Smooth muscle cell (in vitro differentiated cells): ENCODE results near the gene SLC8B1. TPM values are rescaled to one million over a fixed set of nuclear protein-coding genes. Genes with fewer than 3 reads are reported as not detected.
A peak's percentile ranks its signal among the peaks of the same experiment; 100 is the strongest.

Experiments
- DNase-seq: peaks from one replicate; lab custom pipeline; 2025; ENCODE audit not compliant: unreplicated experiment; lab: John Stamatoyannopoulos, UW
- H2AFZ ChIP-seq: fragments of 200-600 bp; sonication (generic); 2 replicates; pipeline ENCODE4 v1.6.0; 2016; ENCODE audit warnings: antibody characterized with exemption, low read depth, mild to moderate bottlenecking
- H3F3A ChIP-seq: fragments of 200-600 bp; sonication (generic); 2 replicates; pipeline ENCODE4 v1.6.0; 2017; ENCODE audit warnings: antibody characterized with exemption, low read depth
- H3K27ac ChIP-seq: fragments of 200-600 bp; sonication (generic); 2 replicates; pipeline ENCODE4 v1.5.1; 2016; ENCODE audit warnings: low read depth, mild to moderate bottlenecking
- H3K27me3 ChIP-seq: fragments of 200-600 bp; sonication (generic); 2 replicates; pipeline ENCODE4 v1.6.1; 2016; ENCODE audit warnings: low read depth, mild to moderate bottlenecking
- H3K36me3 ChIP-seq: fragments of 200-600 bp; sonication (generic); 2 replicates; pipeline ENCODE4 v1.5.1; 2016; ENCODE audit warnings: low read depth
- H3K4me1 ChIP-seq: fragments of 200-600 bp; sonication (generic); 2 replicates; pipeline ENCODE4 v1.5.1; 2016; ENCODE audit warnings: low read depth
- H3K4me2 ChIP-seq: fragments of 200-600 bp; sonication (generic); 2 replicates; pipeline ENCODE4 v1.6.0; 2016; ENCODE audit warnings: mild to moderate bottlenecking
- H3K4me3 ChIP-seq: fragments of 200-600 bp; sonication (generic); 2 replicates; pipeline ENCODE4 v1.5.1; 2016; ENCODE audit warnings: mild to moderate bottlenecking
- H3K79me2 ChIP-seq: fragments of 200-600 bp; sonication (generic); 2 replicates; pipeline ENCODE4 v1.6.0; 2016; ENCODE audit warnings: low read depth, mild to moderate bottlenecking
- H3K9ac ChIP-seq: fragments of 200-600 bp; sonication (generic); 2 replicates; pipeline ENCODE4 v1.6.0; 2016; ENCODE audit warnings: low read depth
- H3K9me3 ChIP-seq: fragments of 200-600 bp; sonication (generic); replicated peaks from 2 replicates; pipeline ENCODE4 v1.5.1; 2016; ENCODE audit warnings: low read depth
- H4K20me1 ChIP-seq: fragments of 200-600 bp; sonication (generic); 2 replicates; pipeline ENCODE4 v1.6.0; 2016; ENCODE audit warnings: low read depth
- WGBS: methylation state at CpG from one replicate; pipeline ENCODE4 v1.1.7; 2016; ENCODE audit warnings: low lambda C conversion rate; 5-methylcytosine and 5-hydroxymethylcytosine counted together
- polyA plus RNA-seq: library from polyadenylated mRNA; unstranded; fragments of >200 nt; fragmentation: Nextera tagmentation; extraction: Ambion mirVana; gene quantifications from 2 replicates; pipeline ENCODE4 v1.2.1, GENCODE V29; 2016
- total RNA-seq: library from RNA; depleted of rRNA; stranded (reverse); fragments of >200 nt; gene quantifications from 2 replicates; pipeline ENCODE4 v1.2.3, GENCODE V29; 2014
- TF ChIP-seq, protein P1 (sequence below): fragments of 200-600 bp; sonication (generic); IDR thresholded peaks from 2 replicates; pipeline ENCODE4 v1.5.1; 2017; ENCODE audit warnings: borderline replicate concordance, mild to moderate bottlenecking, antibody characterized with exemption; ENCODE audit not compliant: insufficient read depth, poor library complexity, severe bottlenecking

Gene SLC8B1
- total and polyA plus RNA-seq, 2 experiments from 2014 or later, result 11.8 to 14.3 TPM

DNA sequence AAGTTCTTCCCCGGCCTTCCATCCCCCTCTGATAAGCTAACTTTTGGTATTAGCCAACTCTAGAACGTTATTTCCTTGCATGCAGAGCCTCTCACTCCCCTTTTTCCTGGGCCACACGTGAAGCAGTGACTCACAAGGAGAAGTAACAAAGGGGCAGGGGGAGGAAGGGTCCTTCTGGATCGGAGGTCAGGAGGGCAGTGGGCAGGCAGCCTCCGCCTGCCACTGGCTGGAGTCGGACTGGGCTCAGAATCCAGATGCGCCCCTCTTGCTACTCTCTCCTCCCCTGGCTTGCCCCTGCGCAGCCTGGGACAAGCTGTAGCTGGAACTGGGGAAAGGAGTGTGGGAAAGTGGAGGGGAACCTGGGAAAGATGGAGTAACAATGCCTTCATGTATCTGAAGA is 58.6 kb downstream of the SLC8B1 start:
- Histone ChIP-seq H3K79me2 (no peaks in the 10 kb centered on the region), H3K27ac (no peak overlapping the region), H4K20me1 (no peaks in the 10 kb centered on the region), H3K36me3 (no peaks in the 10 kb centered on the region), H2AFZ (no peak overlapping the region), H3K4me3 (no peak overlapping the region), H3K4me1 (no peaks in the 10 kb centered on the region), H3K27me3 (no peaks in the 10 kb centered on the region), H3K9me3 (no peaks in the 10 kb centered on the region), H3K4me2 (no peak overlapping the region), H3K9ac (no peak overlapping the region), H3F3A (peaks cover 14% of the 10 kb centered on the region)
- WGBS, result 72% methylated on average over 8 of the region's 8 CpGs
- DNase-seq, result no peak
- TF ChIP-seq, protein P1, sequence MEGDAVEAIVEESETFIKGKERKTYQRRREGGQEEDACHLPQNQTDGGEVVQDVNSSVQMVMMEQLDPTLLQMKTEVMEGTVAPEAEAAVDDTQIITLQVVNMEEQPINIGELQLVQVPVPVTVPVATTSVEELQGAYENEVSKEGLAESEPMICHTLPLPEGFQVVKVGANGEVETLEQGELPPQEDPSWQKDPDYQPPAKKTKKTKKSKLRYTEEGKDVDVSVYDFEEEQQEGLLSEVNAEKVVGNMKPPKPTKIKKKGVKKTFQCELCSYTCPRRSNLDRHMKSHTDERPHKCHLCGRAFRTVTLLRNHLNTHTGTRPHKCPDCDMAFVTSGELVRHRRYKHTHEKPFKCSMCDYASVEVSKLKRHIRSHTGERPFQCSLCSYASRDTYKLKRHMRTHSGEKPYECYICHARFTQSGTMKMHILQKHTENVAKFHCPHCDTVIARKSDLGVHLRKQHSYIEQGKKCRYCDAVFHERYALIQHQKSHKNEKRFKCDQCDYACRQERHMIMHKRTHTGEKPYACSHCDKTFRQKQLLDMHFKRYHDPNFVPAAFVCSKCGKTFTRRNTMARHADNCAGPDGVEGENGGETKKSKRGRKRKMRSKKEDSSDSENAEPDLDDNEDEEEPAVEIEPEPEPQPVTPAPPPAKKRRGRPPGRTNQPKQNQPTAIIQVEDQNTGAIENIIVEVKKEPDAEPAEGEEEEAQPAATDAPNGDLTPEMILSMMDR, result no peak

DNA sequence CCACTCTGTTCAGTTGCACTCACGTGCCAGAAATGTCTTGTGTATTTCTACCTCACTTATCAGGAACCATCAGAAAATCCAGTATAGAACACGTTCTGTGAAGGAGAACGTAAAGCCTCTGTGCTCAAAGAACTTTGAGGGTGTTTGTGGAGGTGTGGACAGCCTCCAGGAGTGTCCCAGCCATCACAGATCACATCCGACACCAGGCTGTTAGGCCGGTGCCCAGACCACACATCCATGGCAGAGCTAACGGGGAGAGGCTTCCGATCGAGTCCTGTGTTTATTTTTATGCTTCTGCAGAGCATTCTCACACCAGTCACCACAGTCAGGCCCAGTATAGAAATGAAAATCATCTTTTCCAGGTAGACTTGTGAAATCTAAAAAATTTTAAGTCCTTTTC is 60.1 kb downstream of the SLC8B1 start:
- Histone ChIP-seq H4K20me1 (no peaks in the 10 kb centered on the region), H3K9ac (no peak overlapping the region), H3K4me1 (no peaks in the 10 kb centered on the region), H3K36me3 (no peaks in the 10 kb centered on the region), H3K9me3 (no peaks in the 10 kb centered on the region), H3K4me3 (no peak overlapping the region), H3F3A (peaks cover 20% of the 10 kb centered on the region), H3K79me2 (no peaks in the 10 kb centered on the region), H2AFZ (no peak overlapping the region), H3K27me3 (no peaks in the 10 kb centered on the region), H3K4me2 (no peak overlapping the region), H3K27ac (no peak overlapping the region)
- TF ChIP-seq, protein P1, result no peak
- no peak for DNase-seq
- 94% methylated on average over 8 of the region's 8 CpGs for WGBS

DNA sequence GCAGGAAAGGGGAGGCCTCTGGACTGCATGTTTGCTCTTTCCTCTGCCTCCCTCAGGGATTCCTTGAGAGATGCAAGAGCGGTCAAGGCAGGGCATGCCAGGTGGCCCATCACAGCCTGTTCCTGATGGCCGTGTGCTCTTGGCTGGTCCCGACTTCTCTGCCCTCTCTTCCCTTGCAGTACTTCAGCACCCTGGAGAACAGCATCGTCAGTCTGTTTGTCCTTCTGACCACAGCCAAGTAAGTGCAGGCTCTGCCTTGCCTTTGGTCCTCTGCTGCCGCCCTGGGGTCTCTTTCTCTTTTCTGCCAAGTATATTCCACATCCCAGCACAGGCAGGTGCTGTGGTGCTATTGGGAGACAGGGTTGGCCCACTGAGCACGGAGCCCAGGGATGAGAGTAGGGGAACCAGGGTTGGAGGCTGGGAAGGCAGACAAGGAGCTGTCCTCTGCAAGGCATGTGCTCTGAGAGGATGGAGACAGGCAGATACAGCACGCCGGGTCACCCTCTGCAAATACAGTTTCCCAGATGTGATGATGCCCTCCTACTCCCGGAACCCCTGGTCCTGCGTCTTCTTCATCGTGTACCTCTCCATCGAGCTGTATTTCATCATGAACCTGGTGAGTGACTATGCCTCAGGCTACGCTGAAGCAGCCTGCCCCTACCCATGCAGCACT is 61.7 kb downstream of the SLC8B1 start:
- DNase-seq, result no peak
- Histone ChIP-seq H3K4me1 (no peaks in the 10 kb centered on the region), H3F3A (peaks cover 20% of the 10 kb centered on the region), H3K4me2 (peak overlapping the region; percentile 79), H3K27me3 (no peaks in the 10 kb centered on the region), H3K36me3 (no peaks in the 10 kb centered on the region), H2AFZ (no peak overlapping the region), H3K9me3 (no peaks in the 10 kb centered on the region), H4K20me1 (no peaks in the 10 kb centered on the region), H3K9ac (no peak overlapping the region), H3K27ac (peak overlapping the region; percentile 84), H3K79me2 (no peaks in the 10 kb centered on the region), H3K4me3 (no peak overlapping the region)
- WGBS, result 91% methylated on average over 13 of the region's 13 CpGs
- TF ChIP-seq, protein P1, result no peak

DNA sequence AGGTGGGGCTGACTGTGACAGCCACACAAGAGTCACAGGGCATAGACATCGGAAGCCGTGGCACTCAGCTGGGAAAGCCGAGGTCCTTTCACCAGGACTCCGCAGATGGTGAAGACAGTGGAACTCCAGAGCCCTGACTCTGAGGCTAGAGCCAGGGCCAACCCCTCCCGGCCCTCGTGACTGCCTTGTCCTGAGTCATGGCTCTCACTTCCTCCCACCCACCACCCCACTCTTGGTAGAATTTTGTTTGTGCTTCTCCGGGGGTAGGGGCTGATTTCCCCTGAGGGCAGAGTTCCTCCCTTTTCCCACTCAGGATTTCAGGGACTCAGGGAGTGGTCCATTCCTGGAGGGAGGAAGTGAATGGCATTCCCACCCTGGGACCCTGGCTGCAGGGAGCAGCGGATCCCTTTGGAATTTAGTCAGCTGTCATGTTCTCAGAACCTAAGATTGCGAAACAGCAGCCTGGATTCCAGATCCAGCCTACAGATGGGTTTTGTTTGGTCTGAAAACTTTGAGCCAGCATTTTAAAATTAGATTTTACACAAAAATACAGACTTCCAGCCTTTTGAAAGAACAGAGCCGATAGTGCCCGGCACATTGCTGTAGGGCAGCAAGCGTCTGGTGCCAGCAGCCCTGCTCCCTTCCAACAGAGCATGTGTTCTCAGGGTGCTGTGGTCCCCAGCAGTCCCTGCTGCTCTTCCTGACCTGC is 62.9 kb downstream of the SLC8B1 start:
- H3F3A ChIP-seq, result peaks cover 20% of the 10 kb centered on the region
- H3K36me3 ChIP-seq, result no peaks in the 10 kb centered on the region
- TF ChIP-seq, protein P1, result no peak
- peak overlapping the region; percentile 79 for H3K4me2 ChIP-seq
- H4K20me1 ChIP-seq, result no peaks in the 10 kb centered on the region
- H3K27ac ChIP-seq, result peak overlapping the region; percentile 84
- no peaks in the 10 kb centered on the region for H3K27me3 ChIP-seq
- no peaks in the 10 kb centered on the region for H3K4me1 ChIP-seq
- no peak overlapping the region for H3K4me3 ChIP-seq
- no peaks in the 10 kb centered on the region for H3K79me2 ChIP-seq
- peak overlapping the region; percentile 75 for H3K9ac ChIP-seq
- peak; percentile 51 for DNase-seq
- WGBS, result 15% methylated on average over 12 of the region's 12 CpGs
- H3K9me3 ChIP-seq, result no peaks in the 10 kb centered on the region
- H2AFZ ChIP-seq, result no peak overlapping the region
